Renal cortical epithelial cell (primary cell): ENCODE results near the gene TRPM1. TPM values are rescaled to one million over a fixed set of nuclear protein-coding genes. Genes with fewer than 3 reads are reported as not detected.
A peak's percentile ranks its signal among the peaks of the same experiment; 100 is the strongest.

ENCODE experiments used
- DNase-seq: peaks from one replicate; pipeline ENCODE4 v3.0.0-alpha.2; 2011; ENCODE audit warnings: low read depth
- total RNA-seq: library from RNA; depleted of rRNA; stranded (reverse); fragments of >200 nt; gene quantifications from 2 replicates; pipeline ENCODE4 v1.2.3, GENCODE V29; 2014

Gene TRPM1
- total RNA-seq, 1 donor from 2014 or later, result not detected

DNA sequence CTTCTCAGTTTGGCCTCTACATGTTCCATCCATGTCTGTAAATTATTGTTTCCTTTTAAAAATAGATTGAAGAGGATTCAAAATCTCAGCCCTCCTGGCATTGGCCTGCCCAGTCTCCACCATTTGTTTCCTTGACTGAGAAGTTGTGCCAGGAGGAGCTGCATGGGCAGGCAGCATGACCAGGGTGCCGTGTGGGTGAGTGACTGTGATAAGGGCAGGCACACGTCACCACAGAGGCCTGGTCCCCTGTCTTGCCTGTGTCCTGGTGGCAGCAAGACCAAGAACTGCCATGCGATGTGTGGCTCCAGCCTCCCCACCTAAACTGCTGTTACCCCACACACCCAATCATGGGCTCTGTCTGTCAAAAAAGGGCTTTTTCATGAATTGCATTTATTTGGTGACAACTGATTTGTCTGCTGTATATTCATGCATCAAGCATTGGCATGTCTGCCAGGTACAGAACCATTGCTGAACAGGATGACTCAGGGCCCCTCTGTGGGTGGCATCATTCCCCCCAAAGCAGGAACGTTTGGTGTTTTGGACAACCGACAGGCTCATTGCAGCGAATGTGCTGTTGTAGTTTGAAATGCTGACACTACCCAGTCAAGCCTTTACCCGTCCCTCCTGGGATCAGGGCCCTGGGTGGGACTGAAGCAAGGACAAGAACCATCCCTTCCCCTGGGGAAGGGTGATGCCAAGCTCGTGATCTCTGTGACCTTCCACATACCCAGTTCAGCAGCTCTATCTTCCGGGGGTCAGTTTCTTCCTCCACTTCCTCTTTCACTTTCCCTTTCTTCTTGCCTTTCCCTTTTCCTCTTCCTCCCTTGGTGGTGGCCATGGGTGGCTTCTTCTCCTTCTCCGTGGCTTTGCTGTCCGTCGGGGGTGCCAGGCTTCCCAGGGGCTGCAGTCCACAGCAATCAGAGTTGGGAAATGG, 51.6 kb downstream of the TRPM1 start:
- DNase-seq, result no peak

DNA sequence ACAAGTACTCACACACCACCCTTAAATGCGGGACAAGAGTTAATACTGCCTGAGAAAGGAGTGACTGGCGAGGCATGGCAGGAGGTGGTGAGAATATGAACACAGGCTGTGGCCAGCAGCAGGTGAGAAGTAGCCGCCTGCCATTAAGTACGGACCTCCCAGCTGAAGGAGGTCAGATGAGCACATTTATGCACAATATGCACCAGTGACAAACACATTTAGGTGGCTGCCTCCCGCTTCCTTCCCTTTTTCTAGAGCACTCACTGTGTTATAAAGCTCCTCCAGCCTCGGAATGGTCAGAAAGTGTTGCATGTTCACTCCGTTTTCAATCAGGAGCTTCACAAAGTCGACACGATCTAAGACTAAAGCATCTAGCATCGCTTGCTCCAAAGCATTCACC, 52.4 kb downstream of the TRPM1 start:
- no peak for DNase-seq

DNA sequence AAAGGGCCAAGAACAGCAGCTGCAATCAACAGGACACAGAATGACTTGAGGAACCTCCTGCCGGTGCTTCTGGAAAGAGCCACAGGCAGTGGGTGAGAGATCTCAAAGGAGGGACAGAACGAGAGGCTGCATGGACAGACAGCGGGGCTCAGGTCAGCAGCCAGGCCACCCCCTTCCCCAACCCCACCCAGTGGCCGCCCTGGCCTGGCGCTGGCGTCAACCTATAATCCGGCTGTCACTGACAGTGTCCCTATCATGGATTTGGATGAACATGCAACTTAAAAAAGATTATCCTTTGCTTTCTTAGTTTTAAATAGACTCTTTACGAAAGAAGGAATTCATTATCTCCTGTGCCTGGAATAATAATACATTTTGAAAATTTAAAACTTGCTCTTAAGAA, 54.1 kb downstream of the TRPM1 start:
- no peak for DNase-seq

DNA sequence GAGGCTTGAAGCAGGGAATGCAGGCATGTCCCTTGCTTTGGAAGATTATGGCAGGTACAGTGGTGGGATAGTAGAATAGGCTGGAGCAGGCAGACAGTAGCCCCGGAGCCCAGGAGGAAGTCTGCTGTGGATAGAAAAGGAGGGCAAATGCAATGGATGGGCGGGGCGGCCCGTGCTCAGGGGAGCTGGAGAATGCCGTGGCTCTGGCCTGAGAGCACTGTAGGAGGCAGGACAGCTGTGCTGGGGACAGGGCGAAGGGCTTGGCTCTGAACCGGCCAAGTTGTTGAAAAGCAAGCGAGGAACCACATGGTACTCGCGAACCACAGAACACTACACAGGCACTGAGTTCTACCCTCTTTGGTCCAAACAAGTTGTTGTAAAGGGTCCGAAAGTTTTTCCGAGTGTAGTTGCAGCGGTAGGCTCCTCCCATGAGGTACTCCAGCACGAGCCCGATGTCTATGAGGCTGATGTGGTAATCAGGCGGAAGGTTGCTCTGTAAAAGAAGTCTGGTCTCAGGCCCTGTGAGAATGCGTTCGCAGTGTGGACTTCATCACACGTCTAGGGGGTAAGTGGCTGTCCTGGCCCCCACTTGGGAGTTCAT, 54.7 kb downstream of the TRPM1 start:
- DNase-seq, result no peak

DNA sequence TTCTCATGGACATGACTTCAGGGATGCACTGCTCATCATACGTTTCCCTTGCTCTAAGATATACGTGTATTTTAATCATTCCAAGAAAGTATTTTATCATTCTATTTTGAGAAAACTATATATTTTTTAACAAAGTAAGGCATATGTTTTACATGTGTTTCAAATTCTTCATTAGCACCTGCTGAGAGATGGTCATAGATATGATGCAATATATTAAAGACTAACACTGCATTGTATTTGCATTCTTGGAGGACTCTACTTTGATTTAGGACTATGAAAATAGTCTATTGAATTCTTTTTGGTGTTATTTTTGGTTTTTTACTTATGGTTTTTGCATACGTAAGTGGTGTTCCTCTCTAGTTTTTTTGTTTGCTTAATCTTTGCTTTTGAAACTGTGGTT, 55.9 kb downstream of the TRPM1 start:
- no peak for DNase-seq

DNA sequence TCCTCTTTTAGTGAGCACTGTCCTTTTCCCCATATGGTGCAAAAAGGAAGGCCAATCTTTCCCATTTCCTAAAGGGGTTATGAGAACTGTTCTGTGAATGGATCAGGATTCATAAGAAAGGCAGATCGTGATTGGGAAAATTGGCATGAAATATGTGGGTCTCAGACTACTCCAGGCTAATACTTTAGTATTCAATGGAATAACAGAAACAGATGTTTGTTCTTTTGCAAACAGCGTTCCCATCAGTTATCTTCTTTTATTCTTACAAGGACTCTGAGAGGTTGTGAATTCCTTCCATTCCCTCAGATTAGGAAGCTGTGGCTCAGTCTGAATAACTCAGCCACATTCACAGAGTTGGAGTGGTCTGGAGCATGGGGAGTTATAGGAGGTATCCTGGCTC, 58.8 kb downstream of the TRPM1 start:
- DNase-seq, result no peak

DNA sequence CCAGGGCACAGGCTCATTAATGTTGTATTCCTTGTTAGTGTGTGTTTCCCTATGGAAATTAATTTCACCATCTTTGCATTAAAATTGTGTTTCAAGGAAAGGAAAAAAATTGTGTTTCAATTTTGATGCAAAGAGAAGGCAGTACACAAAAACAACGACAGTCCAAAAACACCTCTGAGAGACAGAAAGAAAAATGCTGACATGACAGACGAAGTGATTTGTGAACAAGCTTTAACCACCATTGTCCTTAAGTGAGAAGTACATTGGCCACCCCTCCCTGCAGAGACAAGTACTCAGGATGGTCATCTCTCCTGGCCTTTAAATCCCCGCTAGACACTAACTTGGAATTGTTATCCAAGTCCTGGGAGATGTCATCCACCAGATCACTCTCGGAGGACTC, 59.9 kb downstream of the TRPM1 start:
- no peak for DNase-seq

DNA sequence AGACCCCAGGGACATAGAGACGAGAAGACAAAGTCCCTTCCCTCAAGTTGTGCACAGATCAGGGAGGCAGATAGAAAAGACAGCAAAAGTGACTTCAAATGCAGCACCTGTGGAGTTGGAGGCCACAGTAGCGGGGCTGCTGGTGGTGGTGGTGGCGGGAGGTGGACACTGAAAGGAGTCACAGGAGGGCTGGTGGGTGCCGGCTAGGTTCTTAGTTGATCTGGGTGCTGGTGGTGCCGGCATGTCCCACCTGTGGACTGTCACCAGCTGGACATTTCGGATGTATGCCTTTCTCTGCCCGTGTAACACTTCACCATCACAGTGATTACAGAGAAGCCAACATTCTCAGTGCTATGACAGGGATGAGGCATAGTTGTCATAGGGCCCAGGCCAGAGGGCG, 60.9 kb downstream of the TRPM1 start:
- DNase-seq, result no peak

DNA sequence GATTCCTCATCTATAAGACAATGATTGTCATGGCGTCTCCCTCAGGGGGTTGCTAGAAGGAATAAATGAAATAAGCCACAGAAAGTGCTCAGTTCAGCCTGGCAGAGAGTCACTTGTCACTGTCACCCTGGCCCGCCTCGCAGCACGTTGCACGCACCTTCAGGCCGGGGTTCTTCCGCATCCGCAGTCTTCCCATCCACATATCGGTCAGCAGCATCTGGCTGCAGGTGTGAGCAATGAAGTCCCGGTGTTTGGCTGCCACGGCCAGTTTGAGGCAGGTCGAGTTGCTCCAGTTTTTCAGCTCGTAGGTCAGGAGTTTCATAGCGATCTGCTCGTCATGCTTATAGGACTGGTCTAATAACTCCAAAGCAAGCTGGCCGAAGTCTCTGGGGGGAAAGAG, 61.6 kb downstream of the TRPM1 start:
- no peak for DNase-seq

DNA sequence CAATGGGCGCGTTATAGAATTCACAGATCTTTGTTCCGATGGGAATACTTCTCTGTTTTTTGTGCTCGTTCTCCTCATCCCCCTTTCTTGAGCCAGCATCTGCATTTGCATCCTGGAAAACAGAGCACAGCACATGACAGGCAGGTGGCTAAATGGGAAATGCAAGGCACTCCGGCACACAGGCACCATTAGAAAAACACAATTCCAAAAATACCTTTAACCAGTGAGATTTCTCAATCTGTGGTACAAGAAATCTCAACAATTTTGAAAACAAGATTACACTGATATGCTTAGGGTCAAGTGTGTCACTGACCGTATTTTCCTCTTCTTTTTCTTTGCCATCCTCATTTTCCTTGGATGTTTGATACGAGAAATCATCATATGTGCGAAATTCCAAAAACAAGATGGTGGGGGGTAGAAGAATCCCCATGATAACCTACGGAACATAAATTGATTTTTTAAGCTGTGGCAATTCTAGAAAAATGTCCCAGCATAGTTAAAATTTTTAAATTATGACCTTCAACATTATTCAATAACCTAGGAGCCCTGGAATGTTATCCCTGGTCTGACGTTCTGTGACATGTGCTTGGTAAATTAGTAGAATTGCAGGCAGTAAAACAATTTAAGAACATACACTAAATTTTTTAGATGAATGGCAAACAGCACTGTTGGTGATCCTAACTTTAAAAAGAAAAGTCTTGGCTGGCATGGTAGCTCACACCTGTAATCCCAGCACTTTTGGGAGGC, 63.6 kb downstream of the TRPM1 start:
- DNase-seq, result no peak

DNA sequence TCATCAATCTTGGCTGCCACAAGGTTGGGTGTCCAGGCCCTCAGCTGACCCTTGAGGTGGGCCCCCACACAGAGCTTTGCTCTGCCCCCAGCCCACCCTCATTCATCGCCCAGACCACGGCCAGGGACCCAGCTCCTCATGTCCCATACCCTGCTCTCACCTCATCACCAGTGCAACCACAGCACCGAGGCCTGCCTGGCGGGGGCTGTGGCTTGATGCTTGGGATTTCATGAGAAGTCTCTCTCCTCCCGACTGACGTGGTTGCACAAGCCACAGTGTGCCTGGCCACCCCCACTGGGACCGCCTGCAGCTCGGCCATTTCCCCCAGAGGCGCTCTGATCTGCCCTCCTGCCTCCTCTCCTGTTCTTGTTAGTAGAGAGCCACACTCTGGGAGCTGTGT, 64.7 kb downstream of the TRPM1 start:
- DNase-seq, result no peak

DNA sequence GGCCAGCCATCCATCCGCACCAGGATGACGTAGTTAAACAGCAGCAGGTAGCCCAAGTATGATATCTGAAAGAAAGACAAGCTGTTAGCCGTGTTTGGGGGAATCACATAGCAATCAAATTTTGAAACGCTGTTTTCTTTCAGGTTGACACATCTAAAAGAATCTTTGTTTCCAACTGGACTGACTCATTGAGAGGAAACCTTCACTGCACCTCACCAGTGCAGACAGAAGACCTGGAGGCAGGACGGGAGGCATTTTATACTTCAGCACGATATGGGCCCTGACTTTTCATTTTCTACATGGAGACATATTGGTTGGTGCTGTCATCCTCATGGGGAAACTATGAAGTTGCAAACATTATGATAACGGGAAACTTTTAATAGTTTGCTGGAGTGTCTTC, 65.9 kb downstream of the TRPM1 start:
- no peak for DNase-seq

DNA sequence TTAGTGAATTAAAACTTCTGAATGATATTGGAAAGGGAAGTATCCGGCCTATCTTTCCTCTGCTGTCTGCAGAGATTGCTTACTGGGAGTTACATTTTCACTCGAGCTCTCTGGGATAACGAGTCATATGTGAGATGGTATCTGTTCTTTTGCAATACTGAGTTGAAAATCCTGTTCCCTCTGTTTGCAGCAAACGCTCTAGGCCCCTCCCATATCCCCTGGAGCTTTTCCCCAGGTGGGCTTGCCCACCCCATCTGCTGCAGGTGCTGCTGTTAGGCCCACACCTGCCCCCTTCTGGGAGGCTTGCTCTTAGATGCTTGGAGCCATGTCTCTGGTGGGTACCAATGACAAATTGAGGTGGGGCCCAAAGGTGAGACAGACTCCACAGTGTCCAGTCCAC, 67.4 kb downstream of the TRPM1 start:
- peak; percentile 25 for DNase-seq

DNA sequence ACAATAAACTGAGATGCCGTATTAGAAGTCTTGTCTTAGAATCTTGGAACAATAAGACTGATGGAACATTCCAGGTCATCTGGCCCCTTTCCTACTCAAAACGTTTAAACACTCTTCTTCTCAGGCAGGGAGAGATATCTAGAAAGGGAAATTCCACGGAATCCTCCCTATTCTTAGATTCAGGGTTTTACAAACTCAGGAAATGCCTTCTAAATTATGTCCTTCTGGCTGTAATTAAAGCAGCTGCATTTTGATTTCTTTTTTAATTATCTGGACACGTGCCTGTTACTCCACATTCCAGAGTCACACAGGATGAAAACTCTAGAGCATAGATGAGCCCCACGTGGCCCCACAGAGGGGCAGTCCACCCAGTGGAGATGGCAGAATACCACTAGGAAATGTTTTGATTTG, 68.6 kb downstream of the TRPM1 start:
- peak; percentile 15 for DNase-seq

DNA sequence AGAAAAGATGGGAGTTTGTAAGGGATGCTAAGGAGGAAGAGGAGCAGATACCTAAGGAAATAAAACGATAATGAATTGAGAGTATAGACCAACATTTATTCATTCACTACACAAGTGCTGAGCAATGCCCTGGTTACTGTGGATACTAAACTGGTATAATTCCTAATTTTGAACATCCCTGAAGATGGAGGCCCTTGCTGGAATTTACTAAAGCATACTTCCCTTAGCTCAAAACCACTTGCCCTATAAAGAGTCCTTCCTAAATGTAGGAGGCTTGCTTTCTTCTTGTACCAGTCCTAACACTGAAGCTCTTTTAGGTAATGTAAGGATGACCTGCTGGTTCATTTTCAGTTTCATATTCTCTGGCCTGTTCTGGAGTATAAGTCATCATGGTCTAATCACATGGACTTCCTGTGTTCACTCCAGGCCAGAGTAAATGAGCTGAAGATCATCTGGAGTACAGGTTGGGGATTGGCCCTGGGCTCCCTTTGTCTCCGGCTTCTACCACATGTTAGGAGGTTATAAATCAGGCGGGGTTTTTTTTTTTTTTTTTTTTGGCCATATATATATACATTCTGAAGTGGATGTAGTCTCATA, 70.0 kb downstream of the TRPM1 start:
- peak; percentile 35 for DNase-seq

DNA sequence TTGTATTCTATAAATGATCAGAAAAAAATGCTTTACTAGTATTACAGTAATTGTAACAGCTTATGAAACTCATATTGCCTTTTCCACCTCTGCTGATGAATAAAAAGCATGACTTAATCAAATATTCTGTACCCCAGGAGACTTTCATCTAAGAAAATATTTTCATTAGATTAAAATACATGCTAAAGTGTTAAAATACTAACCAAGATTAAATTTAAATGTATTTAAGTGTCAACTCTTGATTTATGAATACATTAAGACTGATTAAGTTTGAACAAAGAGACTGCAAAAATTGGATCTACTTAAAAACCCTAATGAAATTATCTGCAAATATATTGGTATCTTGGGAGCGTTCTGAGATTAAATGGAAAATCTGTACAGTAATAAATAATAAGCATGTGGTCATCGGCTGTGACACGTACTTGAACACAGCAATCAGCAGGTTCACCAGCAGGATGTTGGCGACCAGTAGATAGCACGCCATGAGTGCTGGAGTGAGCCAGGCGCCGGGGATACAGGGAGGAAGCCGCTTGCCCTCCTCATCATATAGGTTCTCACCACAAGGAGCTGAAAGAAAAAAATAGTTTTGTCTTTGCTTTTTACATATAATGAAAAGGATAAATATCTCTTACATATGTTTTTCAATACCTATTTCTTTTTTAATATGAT, 73.5 kb downstream of the TRPM1 start:
- no peak for DNase-seq

DNA sequence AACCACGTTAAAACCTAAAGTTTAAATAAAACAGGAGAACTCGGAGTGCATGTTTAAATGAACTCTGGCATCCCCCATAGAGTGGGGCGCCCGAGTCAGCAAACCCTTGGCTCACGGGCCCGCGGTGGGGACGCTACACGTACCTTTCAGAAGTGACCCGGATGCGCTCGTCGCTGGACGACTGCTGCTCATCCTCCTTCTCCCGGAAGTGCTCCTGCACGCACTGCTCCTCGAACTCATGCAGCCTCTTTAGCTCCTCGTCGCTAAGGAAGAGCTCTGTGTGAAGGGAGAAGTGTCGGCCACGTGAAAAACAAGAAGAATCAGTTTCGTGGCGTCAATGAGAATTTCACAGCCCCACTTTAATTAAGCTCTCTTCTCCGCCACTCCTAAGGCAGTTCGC, 75.5 kb downstream of the TRPM1 start:
- DNase-seq, result no peak

DNA sequence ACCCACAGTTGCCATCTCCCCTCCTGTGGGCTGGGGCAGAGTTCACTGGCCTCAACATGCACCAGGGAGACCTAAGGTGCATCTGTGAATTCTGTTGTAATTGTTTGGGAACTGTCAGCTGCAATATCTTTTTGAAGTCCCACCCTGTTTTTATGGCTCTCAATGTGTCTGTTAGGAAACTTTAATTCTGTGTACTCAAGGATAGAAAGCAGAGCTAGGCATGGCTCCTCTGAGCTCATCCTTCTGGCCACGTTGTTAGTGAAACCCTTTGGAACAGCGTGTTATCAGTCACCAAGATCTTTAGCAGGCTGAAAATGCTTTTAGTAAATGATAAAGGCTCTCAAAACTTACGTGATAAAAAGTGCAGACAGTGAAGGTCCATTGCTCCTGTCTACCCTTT, 76.5 kb downstream of the TRPM1 start:
- DNase-seq, result peak; percentile 51

DNA sequence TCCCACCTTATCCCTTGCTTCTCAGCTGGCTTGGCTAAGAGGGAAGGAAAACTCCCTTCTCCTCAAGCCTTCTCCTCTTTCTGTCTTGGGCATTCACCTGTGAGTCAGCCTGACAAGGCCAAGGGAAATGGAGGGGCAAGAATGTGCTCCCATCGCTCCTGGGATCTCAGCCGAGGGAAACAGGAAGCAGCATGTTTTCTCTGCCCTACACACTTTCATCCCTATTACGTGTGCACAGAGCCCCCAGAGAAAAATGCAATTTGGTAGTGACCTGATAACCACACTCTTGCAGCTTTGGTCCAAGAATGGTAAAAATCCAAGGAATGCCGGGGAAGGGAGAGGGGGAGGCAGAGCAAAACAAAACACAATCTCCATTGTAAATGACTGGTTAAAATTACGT, 77.2 kb downstream of the TRPM1 start:
- DNase-seq, result peak; percentile 99

DNA sequence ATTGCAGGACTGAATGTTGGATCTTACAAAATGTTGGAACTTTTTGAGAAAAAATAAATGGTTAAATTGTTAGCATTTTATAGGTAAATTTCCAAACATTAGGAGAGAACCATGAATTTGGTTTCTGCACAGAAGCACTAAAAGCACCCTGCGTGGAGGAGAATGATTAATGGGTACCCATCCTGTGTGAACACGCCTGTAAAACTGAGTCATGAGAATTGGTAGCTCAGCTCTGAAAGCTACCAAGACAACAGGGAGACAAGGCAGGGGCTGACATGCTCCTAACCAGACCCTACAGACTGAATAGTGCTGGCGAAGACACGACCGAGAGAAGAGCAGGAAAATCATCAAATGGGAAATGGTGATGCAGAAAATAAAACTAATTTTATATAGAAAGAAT, 77.7 kb downstream of the TRPM1 start:
- peak; percentile 30 for DNase-seq

DNA sequence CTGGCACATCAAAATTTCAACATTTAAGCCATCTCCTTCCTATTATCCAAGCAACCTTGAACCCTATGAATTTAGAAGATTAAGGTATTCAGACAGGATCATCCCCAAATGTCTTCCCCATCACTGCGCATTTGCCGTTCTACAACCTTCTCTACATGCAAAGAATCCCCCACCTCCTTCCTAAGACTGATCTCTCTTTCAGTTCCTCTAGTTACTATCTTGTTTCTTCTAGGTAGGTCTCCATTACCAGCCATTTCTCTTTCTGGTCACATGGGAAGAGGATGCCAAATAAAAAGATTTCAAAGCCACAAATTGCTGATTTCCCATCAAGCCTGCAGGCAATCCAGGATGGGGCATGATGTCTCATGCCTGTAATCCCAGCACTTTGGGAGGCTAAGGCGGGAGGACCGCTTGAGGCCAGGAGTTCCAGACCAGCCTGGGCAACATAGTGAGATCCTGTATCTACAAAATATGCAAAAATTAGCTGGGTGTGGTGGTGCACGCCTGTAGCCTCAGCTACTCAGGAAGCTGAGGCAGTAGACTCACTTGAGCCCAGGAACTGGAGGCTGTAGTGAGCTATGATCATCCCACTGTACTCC, 80.4 kb downstream of the TRPM1 start:
- DNase-seq, result no peak
